ENCODE measurements around the gene NEK4.
"Not testable (repeated sequence)": the region's sequence is repeated elsewhere in the genome, so short reads cannot be mapped to it uniquely, and the experiment has no call there.

Gene NEK4

GRCh38 chr3:52676201-52676600 is 94.5 kb downstream of the NEK4 start:
- not testable (repeated sequence) for H2BK12ac ChIP-seq (ENCODE audit: low read length); H3K9ac ChIP-seq (ENCODE audit: low read length); H2AK5ac ChIP-seq (ENCODE audit: low read length); H3K27ac ChIP-seq (ENCODE audit: low read depth, low read length); DNase-seq; H3K23ac ChIP-seq (ENCODE audit: low read length); H3K79me1 ChIP-seq (ENCODE audit: low read length); H3K4ac ChIP-seq (ENCODE audit: low read depth, low read length); H4K12ac ChIP-seq (ENCODE audit: low read depth, low read length); H3K18ac ChIP-seq (ENCODE audit: low read length); H4K8ac ChIP-seq (ENCODE audit: low read depth, low read length); H2AFZ ChIP-seq (ENCODE audit: insufficient read depth, low read length, poor library complexity); H3K79me2 ChIP-seq (ENCODE audit: control insufficient read depth, insufficient read depth, low read length, poor library complexity); H3K14ac ChIP-seq (ENCODE audit: low read length); H2BK120ac ChIP-seq (ENCODE audit: insufficient read depth, low read length, poor library complexity); H3K4me3 ChIP-seq (ENCODE audit: low read depth, low read length); H2BK5ac ChIP-seq (ENCODE audit: low read depth, low read length, poor library complexity); H3K9me3 ChIP-seq (ENCODE audit: insufficient read depth, low read depth, low read length); H3K4me1 ChIP-seq (ENCODE audit: control insufficient read depth in 1 of 2, insufficient read depth in 2 of 2, low read length in 2 of 2); H3K27me3 ChIP-seq (ENCODE audit: insufficient read depth, low read length); H4K91ac ChIP-seq (ENCODE audit: low read depth, low read length); H3K4me2 ChIP-seq (ENCODE audit: low read length)
- H3K36me3 ChIP-seq (ENCODE audit: control insufficient read depth in 1 of 2, insufficient read depth in 2 of 2, low read length in 2 of 2), result peaks cover 20 to 31% of the 10 kb centered on the region in 2 experiments
- no CpG with 5 or more reads among the region's 3 CpGs for WGBS (ENCODE audit: extremely low coverage, insufficient coverage, insufficient read length)

- no peak overlapping the region for H4K12ac ChIP-seq (ENCODE audit: low read depth, low read length)
- no peak overlapping the region for H3K27ac ChIP-seq (ENCODE audit: low read depth, low read length)
- H3K9me3 ChIP-seq (ENCODE audit: insufficient read depth, low read depth, low read length), result no peaks in the 10 kb centered on the region
- peaks cover 13 to 16% of the 10 kb centered on the region in 2 experiments for H3K36me3 ChIP-seq (ENCODE audit: control insufficient read depth in 1 of 2, insufficient read depth in 2 of 2, low read length in 2 of 2)
- no peaks in the 10 kb centered on the region for H3K79me1 ChIP-seq (ENCODE audit: low read length)
- H2AFZ ChIP-seq (ENCODE audit: insufficient read depth, low read length, poor library complexity), result no peak overlapping the region
- no peak overlapping the region for H3K23ac ChIP-seq (ENCODE audit: low read length)
- peaks cover 0 to 5% of the 10 kb centered on the region in 2 experiments for H3K4me1 ChIP-seq (ENCODE audit: control insufficient read depth in 1 of 2, insufficient read depth in 2 of 2, low read length in 2 of 2)
- H3K79me2 ChIP-seq (ENCODE audit: control insufficient read depth, insufficient read depth, low read length, poor library complexity), result no peaks in the 10 kb centered on the region
- no peak overlapping the region for H4K91ac ChIP-seq (ENCODE audit: low read depth, low read length)
- no peak overlapping the region for H3K9ac ChIP-seq (ENCODE audit: low read length)
- no peak overlapping the region for H3K18ac ChIP-seq (ENCODE audit: low read length)
- no peak overlapping the region for H4K8ac ChIP-seq (ENCODE audit: low read depth, low read length)
- no peak overlapping the region for H3K4ac ChIP-seq (ENCODE audit: low read depth, low read length)
- no peak overlapping the region for H2BK5ac ChIP-seq (ENCODE audit: low read depth, low read length, poor library complexity)
- no peak overlapping the region for H2BK12ac ChIP-seq (ENCODE audit: low read length)
- WGBS (ENCODE audit: extremely low coverage, insufficient coverage, insufficient read length), result no CpG with 5 or more reads among the region's 1 CpG
- H3K4me2 ChIP-seq (ENCODE audit: low read length), result no peak overlapping the region
- no peaks in the 10 kb centered on the region for H3K27me3 ChIP-seq (ENCODE audit: insufficient read depth, low read length)
- H2BK120ac ChIP-seq (ENCODE audit: insufficient read depth, low read length, poor library complexity), result no peak overlapping the region
- H3K14ac ChIP-seq (ENCODE audit: low read length), result no peak overlapping the region
- no peak for DNase-seq
- H2AK5ac ChIP-seq (ENCODE audit: low read length), result no peak overlapping the region
- no peak overlapping the region for H3K4me3 ChIP-seq (ENCODE audit: low read depth, low read length)
These were observed 99.1 kb downstream of the NEK4 start for GRCh38 chr3:52671676-52672075.

GRCh38 chr3:52670621-52671521 is 99.9 kb downstream of the NEK4 start:
- H3K79me1 ChIP-seq (ENCODE audit: low read length), result no peaks in the 10 kb centered on the region
- H4K8ac ChIP-seq (ENCODE audit: low read depth, low read length), result no peak overlapping the region
- no peak overlapping the region for H3K4me2 ChIP-seq (ENCODE audit: low read length)
- H3K27ac ChIP-seq (ENCODE audit: low read depth, low read length), result no peak overlapping the region
- H3K9me3 ChIP-seq (ENCODE audit: insufficient read depth, low read depth, low read length), result no peaks in the 10 kb centered on the region
- H3K23ac ChIP-seq (ENCODE audit: low read length), result no peak overlapping the region
- no peak overlapping the region for H2BK12ac ChIP-seq (ENCODE audit: low read length)
- no peak overlapping the region for H3K4me3 ChIP-seq (ENCODE audit: low read depth, low read length)
- no peak overlapping the region for H3K18ac ChIP-seq (ENCODE audit: low read length)
- H4K91ac ChIP-seq (ENCODE audit: low read depth, low read length), result no peak overlapping the region
- no peaks in the 10 kb centered on the region for H3K27me3 ChIP-seq (ENCODE audit: insufficient read depth, low read length)
- H2BK5ac ChIP-seq (ENCODE audit: low read depth, low read length, poor library complexity), result no peak overlapping the region
- H3K79me2 ChIP-seq (ENCODE audit: control insufficient read depth, insufficient read depth, low read length, poor library complexity), result no peaks in the 10 kb centered on the region
- H3K4ac ChIP-seq (ENCODE audit: low read depth, low read length), result no peak overlapping the region
- peaks cover 16% of the 10 kb centered on the region in 2 experiments for H3K36me3 ChIP-seq (ENCODE audit: control insufficient read depth in 1 of 2, insufficient read depth in 2 of 2, low read length in 2 of 2)
- H3K9ac ChIP-seq (ENCODE audit: low read length), result no peak overlapping the region
- H4K12ac ChIP-seq (ENCODE audit: low read depth, low read length), result no peak overlapping the region
- H3K4me1 ChIP-seq (ENCODE audit: control insufficient read depth in 1 of 2, insufficient read depth in 2 of 2, low read length in 2 of 2), result peaks cover 0 to 5% of the 10 kb centered on the region in 2 experiments
- no peak overlapping the region for H2AK5ac ChIP-seq (ENCODE audit: low read length)
- no peak overlapping the region for H2AFZ ChIP-seq (ENCODE audit: insufficient read depth, low read length, poor library complexity)
- no CpG with 5 or more reads among the region's 9 CpGs for WGBS (ENCODE audit: extremely low coverage, insufficient coverage, insufficient read length)
- H2BK120ac ChIP-seq (ENCODE audit: insufficient read depth, low read length, poor library complexity), result no peak overlapping the region
- no peak overlapping the region for H3K14ac ChIP-seq (ENCODE audit: low read length)
- DNase-seq, result peak; percentile 90 to 99

- Histone ChIP-seq H2BK12ac (ENCODE audit: low read length) (no peak overlapping the region), H4K91ac (ENCODE audit: low read depth, low read length) (no peak overlapping the region), H2BK5ac (ENCODE audit: low read depth, low read length, poor library complexity) (no peak overlapping the region), H3K79me2 (ENCODE audit: control insufficient read depth, insufficient read depth, low read length, poor library complexity) (no peaks in the 10 kb centered on the region), H3K18ac (ENCODE audit: low read length) (no peak overlapping the region), H2AK5ac (ENCODE audit: low read length) (no peak overlapping the region), H2AFZ (ENCODE audit: insufficient read depth, low read length, poor library complexity) (no peak overlapping the region), H2BK120ac (ENCODE audit: insufficient read depth, low read length, poor library complexity) (no peak overlapping the region), H4K8ac (ENCODE audit: low read depth, low read length) (no peak overlapping the region), H3K4me3 (ENCODE audit: low read depth, low read length) (no peak overlapping the region), H3K4me1 (ENCODE audit: control insufficient read depth in 1 of 2, insufficient read depth in 2 of 2, low read length in 2 of 2) (no peaks in the 10 kb centered on the region), H3K79me1 (ENCODE audit: low read length) (no peaks in the 10 kb centered on the region), H3K4me2 (ENCODE audit: low read length) (no peak overlapping the region), H3K14ac (ENCODE audit: low read length) (no peak overlapping the region), H3K23ac (ENCODE audit: low read length) (no peak overlapping the region), H3K4ac (ENCODE audit: low read depth, low read length) (no peak overlapping the region), H3K27me3 (ENCODE audit: insufficient read depth, low read length) (no peaks in the 10 kb centered on the region), H4K12ac (ENCODE audit: low read depth, low read length) (no peak overlapping the region), H3K9ac (ENCODE audit: low read length) (peak overlapping the region; percentile 56), H3K9me3 (ENCODE audit: insufficient read depth, low read depth, low read length) (no peaks in the 10 kb centered on the region), H3K36me3 (ENCODE audit: control insufficient read depth in 1 of 2, insufficient read depth in 2 of 2, low read length in 2 of 2) (peaks cover 29 to 31% of the 10 kb centered on the region in 2 experiments), H3K27ac (ENCODE audit: low read depth, low read length) (no peak overlapping the region)
- WGBS (ENCODE audit: extremely low coverage, insufficient coverage, insufficient read length), result no CpG with 5 or more reads among the region's 3 CpGs
- no peak for DNase-seq
These were observed 107.6 kb downstream of the NEK4 start for GRCh38 chr3:52663098-52663497.
